Measurements from ENCODE around the gene ZBTB18.
"Not testable (repeated sequence)": the region's sequence is repeated elsewhere in the genome, so short reads cannot be mapped to it uniquely, and the experiment has no call there.

Gene ZBTB18

DNA sequence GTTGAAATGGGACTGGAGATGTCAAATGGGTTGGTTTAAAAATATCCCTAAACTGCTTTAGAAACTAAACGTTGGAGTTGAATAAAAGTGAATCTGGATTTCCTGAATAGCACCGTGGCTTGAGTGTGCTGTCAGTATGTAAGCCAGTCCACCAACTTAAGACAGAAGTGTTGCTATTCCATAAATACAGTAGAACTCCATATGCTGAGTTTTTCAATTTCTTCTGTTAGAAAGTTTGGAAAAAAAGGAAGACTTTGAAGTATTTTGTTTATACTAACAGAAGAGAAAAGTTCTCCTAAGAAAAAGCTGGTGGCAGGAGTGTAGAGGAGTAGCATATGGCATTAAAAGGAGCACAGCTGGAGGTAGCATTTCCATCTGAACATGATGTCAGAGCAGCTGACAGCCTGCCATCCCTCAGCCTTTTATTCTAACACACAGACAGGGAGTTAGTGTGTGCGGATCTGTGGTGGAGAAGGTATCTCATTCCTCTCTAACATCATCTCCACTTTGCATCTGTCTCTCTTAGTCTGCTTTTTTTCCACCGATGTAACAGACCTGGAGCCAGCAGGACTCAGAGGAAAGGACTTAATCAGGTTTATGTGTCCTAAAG is at the start of gene ZBTB18:
ZBTB18 (plus strand) TSS at position 449 of the 610 bp plus-strand sequence; CDS start at position 598, 149 bp downstream.
- DNase-seq = no peak

GRCh38 chr1:244002721-244003120 is 48.4 kb upstream of the ZBTB18 start:
- DNase-seq = no peak

GRCh38 chr1:244005455-244005854 is 45.6 kb upstream of the ZBTB18 start:
- DNase-seq = no peak

DNA sequence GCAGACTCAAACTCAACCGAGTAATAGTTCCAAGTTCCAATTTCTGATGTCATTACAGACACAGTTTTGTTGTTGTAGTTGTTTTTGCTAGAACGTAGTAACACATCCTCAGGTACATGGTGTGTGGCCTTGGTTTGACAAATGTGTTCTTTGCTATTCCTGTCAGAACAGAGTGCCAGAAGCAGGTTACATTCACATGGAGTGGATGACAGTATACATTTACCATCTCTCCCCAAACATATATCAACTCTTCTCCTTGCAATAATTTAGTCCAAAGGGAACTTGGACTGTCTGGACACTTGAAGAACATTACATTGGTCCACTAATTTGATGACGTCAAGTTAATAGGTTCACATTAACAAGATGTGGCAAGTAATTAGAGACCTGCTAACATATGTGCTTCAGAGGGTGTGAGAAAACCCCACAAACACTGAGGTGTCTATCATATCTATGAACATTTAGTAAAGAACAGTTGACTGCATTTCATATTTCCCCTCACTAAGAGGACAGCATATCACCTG is 44.6 kb upstream of the ZBTB18 start:
- DNase-seq = no peak

GRCh38 chr1:244006961-244007360 is 44.1 kb upstream of the ZBTB18 start:
- DNase-seq = no peak

GRCh38 chr1:244010191-244010590 is 40.9 kb upstream of the ZBTB18 start:
- no peak for DNase-seq

DNA sequence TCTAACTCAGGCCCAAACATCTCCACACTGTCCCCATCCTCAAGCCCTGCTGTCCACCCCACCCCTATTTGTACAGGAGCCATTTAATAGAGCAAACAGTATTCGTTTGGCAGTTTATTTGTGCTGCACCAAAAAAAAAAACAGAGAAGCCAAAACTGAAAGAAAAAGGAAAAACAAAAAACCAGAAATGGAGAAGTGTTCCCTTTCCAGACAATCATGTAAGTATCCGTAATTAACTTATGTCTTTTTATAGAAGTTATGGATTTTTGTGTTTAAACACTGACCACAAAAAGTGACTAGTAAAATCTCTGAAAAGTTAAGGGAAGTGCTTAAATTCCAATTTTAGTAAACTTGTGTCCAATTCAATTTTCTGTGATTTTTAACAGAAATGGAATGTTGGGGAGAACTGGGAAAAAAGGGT is 40.4 kb upstream of the ZBTB18 start:
- DNase-seq = no peak

DNA sequence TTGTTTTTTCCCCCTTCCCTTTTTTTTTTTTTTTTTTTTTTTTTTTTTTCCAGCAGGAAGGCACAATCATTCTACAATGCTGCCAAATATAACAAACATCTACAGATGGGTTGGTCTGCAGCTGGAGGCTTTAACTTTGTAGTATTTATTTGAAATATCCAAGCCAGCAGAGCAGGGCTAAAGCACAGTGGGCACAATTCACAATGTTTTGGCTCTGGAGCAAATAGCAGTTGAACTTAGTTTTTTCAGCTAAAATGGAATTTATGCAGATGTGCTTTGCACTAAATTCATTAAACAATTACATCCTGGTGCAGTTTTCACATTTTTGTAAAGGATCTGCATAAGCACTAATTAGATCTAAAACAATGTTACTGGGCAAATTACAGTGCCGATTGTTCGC is 39.8 kb upstream of the ZBTB18 start:
- DNase-seq = no peak

GRCh38 chr1:244011786-244012185 is 39.3 kb upstream of the ZBTB18 start:
- no peak for DNase-seq

DNA sequence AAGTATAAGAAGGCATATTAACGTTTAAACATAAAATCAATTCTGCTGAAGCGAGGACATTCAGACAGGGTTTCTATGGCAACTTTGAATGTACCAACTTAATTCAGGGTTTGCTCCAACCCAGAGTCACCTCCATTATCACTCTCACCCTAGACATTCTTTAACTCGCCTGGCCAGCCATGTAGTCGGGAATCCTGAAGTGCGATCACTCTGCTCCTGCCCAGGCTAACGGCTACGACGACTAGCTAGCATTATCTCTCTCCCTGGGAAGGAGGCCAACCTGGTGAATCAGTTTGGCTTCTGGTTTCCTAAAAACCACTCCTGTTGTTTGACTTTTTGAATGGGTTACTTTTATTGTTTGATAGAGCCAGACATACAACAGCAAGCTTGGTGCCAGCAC is 38.9 kb upstream of the ZBTB18 start:
- DNase-seq = no peak

DNA sequence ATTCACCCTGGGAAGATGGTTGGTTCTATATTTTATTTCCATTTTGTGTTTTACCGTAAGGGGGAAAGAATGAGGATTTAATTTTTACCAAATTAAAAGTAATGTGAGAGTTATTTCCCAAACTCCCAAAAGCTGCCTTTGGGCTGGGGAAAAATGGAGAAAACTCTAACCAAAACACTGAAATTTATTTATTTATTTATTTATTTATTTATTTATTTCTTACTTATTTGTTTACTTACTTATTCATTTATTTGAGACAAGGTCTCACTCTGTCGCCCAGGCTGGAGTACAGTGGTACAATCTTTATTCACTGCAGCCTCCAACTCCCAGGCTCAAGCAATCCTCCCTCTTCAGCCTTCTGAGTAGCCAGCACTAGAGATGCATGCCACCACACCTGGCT is 38.0 kb upstream of the ZBTB18 start:
- DNase-seq = no peak

DNA sequence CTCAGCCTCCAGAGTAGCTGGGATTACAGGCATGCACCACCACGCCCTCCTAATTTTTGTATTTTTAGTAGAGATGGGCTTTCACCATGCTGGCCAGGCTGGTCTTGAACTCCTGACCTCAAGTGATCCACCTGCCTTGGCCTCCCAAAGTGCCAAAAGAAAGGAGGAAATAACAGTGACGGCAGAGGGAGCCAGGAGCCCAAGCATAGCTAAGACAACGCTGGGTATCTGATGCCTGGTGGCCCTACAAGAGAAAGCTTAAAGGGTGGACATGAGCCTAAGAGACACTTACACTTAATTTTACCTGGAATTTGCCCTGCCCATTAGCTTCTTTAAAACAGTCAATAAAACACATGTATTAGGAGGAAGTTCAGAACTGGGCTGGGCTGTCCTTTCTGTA is 36.2 kb upstream of the ZBTB18 start:
- DNase-seq = not testable (repeated sequence)

DNA sequence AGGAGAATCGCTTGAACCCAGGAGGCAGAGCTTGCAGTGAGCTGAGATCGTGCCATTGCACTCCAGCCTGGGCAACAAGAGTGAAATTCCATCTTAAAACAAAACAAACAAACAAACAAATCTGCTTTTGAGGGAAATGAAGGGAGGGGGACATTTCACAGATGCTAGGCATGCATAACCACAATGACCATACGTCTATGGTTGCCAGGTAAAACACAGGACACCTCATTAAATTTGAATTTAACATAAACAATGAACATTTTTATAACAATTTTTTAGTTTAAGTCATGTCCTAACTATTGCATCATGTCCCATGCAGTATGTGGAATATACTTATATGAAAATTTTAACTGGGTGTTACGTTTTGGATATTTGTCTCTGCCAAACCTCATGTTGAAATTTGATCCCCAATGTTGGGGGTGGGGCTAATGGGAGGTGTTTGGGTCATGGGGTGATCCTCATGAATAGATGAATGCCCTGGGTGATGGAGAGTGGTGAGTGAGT is 31.0 kb upstream of the ZBTB18 start:
- no peak for DNase-seq

DNA sequence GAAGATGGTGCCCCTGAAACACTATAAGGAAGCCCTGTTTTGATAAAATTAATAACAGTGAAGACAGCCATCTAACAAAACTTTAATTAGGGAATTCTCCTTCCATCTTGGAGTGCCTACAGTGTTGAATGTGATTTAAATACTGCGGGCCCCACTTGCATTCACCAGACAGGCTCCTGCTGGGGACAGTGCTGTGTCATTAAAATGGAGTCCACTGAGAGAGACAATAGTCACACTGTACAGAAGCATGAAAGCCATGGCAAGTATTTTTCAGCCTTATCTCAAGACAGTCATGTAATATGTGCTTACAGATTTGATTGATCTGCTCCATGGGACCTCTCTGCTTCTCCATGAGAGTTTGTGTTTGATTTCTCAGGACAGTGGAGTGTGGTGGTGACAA is 29.7 kb upstream of the ZBTB18 start:
- DNase-seq = no peak

DNA sequence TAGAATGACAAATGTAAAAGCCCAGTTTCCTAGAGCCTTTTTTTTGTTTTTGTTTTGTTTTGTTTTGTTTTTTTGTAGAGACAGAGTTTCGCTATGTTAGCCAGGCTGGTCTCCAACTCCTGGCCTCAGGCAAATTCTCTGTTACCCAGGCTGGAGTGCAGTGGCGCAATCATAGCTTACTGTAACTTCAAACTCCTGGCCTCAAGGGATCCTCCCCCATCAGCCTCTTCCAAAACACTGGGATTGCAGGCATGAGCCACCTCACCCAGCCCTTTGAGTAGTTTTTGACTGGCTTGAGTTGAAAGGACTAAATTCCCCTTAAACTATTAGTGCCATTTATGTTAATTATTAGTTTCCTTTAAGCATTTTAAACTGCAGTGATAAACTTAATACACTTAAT is 28.8 kb upstream of the ZBTB18 start:
- no peak for DNase-seq

GRCh38 chr1:244022864-244023440 is 28.1 kb upstream of the ZBTB18 start:
- no peak for DNase-seq

DNA sequence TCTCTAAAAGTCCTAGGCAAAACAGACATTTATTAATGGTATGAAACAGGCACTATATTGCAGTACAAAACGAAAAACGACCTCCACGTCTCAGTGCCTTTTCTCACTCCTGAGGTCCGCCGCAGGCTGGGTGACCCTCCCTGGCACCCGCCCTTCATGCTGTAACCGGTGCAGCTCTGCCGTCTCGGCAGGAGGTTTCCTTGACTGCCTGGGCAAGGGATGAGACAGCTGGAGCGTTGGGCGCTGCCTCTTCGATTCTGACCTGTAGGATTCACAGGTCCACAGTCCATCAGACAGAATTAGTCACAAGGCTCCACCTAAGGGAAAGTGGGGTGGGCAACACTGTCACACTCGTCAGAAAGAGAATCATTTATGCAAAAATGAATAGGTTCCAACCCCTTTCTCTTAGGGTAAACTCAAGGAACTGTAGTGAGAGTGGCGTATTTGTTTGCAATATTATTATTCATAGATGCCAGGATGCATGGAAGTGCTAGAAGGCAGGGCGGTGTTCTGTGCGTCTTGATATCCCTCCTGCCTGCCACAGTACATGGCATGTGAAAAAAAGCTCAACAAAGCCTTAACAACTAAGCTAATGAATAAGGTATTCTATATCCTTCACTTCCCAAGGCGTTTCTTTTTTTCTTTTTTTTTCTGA is 23.5 kb upstream of the ZBTB18 start:
- DNase-seq = no peak

DNA sequence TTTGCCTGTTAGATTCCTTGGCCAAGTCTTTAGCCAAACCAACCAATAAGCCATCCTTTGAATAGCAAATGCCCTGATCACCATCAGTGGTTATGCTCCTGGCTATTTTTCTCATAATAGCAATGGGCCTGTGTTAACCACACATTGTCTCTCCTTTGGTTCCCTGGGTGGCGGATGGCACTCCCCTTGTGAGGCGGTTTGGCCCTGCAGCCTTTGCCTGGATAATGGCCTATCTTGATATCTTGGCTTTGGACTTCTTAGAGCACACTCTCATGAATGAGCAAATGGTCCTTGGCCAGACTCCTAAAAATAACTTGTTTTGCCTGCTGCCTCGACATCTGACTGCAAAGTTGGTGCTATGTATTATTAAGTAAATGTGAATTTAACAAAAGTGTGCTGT is 22.4 kb upstream of the ZBTB18 start:
- no peak for DNase-seq

- DNase-seq = no peak
Observed at GRCh38 chr1:244029124-244029523, 22.0 kb upstream of the ZBTB18 start.

- DNase-seq = no peak
Observed at GRCh38 chr1:244030481-244031040, 20.5 kb upstream of the ZBTB18 start.

DNA sequence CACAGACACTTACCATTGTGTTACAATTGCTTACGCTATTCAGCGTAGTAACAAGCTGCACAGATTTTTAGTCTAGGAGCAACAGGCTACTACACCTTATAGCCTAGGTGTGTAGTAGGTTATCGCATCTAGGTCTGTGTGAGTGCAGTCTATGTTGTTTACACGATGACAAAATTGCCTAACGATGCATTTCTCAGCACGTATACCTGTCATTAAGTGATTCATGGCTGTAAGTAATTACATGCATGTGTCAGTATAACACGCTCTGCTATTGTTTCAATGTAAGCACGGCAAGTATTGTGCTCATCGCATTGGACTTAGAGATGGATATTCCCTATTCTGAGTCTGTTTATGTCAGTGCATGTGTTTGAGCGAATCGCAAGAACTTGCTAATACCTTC is 15.7 kb upstream of the ZBTB18 start:
- DNase-seq = no peak

- DNase-seq = no peak
Observed at GRCh38 chr1:244037252-244037651, 13.8 kb upstream of the ZBTB18 start.

DNA sequence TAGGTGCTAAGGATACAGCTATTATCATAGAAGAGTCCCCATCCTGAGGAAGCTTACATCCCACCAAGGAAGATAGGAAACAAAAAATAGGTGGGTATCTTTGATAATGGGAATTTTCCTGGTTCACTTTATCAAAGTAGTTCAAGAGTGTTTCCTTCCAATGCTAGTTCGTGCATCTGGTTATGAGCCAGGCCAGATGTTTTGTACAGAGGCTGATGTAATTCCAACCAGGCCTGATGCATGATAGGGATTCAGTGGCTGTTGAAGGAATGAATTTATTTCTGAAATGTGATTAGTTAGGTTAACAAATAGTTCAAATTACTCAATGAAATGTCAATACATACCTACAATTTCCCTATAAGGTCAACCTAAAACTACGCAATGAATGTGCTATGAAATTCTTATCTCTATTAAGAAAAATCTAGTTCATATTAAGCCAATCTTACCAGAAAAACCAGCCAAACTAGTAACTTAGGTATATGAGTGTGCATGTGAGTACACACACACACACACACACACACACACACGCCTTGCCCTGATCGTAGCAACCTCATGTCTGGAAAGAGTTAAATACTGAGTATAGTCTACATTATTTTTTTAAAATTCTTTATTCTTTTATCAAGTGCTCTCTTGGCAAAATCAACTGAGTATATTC is 9.5 kb upstream of the ZBTB18 start:
- DNase-seq = no peak
